ENCODE data around the gene SSR1.
"Not testable (repeated sequence)": the region's sequence is repeated elsewhere in the genome, so short reads cannot be mapped to it uniquely, and the experiment has no call there.

SSR1 gene

DNA sequence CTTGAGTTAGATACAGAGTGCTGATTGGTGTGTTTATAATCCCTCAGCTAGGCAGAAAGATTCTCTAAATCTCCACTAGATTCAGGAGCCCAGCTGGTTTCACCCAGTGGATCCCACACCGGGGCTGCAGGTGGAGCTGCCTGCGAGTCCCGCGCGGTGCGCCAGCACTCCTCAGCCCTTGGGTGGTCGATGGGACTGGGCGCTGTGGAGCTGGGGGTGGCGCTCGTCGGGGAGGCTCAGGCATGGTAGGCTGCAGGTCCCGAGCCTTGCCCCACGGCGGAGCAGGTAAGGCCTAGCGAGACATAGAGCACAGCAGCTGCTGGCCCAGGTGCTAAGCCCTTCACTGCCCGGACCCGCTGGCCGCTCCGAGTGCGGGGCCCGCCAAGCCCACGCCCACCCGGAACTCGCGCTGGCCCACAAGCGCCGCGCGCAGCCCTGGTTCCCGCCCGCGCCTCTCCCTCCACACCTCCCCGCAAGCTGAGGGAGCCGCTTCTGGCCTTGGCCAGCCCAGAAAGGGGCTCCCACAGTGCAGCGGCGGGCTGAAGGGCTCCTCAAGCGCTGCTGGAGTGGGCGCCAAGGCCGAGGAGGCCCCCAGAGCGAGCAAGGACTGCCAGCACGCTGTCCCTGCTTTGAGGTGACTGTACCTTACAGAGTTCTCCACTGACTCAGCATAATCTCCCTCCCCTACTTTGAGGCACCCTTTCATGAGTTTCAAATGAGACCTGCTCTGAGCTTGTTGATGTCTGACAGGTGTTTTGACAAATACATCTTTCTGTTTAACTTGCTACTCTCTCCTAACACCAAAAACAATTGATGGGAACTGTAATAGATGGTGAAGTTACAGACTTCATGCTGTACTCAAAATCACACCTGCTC lies 3.9 kb upstream of the SSR1 start:
- DNase-seq, result no peak

DNA sequence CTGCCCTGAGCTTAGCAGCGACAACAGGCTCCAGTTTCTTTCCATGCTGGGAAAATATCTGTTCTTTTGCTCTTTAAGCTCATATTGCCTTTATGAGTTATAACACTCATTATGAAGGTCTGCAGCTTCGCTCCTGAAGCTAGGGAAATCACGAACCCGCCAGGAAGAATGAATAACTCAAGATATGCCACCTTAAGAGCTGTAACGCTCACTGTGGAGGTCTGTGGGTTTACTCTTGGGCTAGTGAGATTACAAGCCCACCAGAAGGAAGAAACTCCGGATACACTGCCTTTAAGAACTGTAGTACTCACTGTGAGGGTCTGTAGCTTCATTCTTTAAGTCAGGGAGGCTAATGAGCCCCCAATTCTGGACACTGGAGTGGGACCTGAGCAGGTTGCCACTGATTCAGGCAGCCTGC lies 3.0 kb upstream of the SSR1 start:
- no peak for DNase-seq

DNA sequence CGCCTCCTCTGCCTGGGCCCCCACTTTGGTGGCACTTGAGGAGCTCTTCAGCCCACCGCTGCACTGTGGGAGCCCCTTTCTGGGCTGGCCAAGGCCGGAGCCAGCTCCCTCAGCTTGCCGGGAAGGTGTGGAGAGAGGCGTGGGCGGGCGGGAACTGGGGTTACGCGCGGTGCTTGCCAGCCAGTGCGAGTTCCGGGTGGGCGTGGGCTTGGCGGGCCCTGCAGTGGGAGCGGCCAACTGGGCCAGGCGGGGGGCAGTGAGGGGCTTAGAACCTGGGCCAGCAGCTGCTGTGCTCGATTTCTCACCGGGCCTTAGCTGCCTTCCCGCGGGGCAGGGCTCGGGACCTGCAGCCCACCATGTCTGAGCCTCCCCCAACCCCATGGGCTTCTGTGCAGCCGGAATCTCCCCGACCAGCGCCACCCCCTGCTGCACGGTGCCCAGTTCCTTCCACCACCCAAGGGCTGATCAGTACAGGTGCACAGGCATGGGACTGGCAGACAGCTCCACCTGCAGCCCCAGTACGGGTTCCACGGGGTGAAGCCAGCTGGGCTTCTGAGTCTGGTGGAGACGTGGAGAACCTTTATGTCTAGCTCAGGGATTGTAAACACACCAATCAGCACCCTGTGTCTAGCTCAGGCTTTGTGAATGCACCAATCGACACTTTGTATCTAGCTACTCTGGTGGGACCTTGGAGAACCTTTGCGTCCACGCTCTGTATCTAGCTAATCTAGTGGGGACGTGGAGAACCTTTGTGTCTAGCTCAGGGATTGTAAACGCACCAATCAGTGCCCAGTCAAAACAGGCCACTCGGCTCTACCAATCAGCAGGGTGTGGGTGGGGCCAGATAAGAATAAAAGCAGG lies 2.3 kb upstream of the SSR1 start:
- DNase-seq, result not testable (repeated sequence)

DNA sequence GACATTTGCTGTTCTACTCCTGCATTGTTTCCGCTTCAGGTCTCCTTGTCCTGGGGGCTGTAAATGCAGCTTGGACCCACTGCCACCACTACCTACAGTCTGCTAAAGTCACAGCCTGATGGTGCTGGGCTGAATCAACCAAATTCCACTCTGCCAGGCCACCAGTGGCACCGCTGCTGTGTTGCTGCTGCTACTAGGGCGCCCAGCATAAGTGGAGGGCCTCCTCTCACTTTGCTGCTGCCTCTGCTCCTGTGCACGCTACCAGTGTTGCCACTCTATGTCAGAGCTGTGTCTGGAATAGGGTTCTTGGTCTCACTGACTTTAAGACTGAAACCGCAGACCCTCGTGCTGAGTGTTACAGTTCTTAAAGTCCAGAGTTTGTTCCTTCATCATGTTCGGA lies 1.4 kb upstream of the SSR1 start:
- DNase-seq, result no peak

DNA sequence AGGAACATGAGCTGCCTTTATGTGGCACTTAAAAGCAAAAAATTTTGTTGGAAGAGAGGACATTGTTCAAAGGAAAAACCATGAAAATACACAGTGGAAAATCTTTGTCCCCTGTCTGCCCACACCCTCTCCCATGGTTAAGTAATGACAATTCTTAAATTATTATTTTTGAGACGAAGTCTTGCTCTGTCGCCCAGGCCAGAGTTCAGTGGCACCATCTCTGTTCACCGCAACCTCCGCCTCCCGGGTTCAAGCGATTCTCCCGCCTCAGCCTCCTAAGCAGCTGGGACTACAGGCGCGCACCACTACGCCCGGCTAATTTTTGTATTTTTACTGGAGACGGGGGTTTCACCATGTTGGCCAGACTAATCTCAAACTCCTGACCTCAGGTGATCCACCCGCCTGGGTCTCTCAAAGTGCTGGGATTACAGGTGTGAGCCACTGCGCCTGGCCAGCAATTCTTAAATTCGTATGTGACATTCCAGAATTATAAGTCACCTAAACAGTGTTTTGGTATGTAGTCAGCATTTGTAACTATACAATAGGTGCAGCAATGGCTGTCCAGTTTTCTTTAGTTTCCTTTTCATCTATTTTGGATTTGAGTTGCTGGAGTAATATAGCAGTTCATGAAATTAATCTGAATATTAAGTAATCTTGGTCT lies 636 bp upstream of the SSR1 start:
- no peak for DNase-seq

DNA sequence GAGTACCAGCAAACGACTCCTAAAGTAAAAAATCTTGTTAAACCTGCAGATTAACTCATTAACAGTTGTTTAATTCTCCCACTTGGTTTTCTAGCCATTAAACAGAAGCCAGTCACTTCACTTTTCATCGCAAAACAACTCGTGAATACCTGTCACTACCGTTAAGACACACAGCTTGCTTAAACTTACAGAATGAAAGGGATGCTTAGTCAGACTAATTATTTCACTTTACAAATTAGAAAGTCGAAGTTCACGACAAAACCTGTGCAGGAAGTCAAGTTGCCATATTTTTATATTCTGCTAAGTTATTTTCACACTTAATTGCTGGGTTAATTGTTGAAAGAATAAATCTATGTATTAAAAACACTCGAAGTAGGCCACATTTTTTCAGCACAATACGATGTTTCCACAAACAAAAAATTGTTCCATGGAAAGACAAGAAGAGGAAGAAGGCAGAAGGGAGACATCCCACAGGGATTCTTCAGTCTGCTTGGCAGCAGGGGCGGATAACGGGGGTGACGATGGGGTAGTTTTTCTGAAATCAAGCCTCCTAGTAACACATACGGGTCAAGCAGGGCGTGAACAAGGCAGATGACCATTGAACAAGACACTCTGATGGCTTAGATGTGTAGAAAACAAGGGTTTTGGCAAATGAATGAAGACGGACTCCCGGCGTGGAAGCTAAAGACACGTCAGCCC lies 933 bp downstream of the SSR1 start:
- DNase-seq, result no peak

- no peak for DNase-seq
Observed at GRCh38 chr6:7311176-7311575, 1.8 kb downstream of the SSR1 start.

GRCh38 chr6:7309050-7309449 lies 3.9 kb downstream of the SSR1 start:
- DNase-seq, result no peak

DNA sequence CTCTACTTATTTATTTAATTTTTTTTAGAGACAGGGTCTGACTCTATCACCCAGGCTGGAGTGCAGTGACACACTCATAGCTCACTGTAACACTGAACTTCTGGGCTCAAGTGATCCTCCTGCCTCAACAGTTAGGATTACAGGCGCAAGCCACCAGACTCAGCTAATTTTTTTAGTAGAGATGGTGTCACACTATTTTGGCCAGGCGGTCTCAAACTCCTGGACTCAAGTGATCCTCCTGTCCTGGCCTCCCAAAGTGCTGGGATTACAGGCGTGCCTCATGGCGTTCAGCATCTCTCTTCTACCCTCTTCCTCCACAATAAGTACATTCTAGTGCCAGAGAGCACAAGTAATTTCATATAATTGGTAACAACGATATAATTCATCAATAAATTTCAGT lies 5.5 kb downstream of the SSR1 start:
- no peak for DNase-seq

GRCh38 chr6:7304821-7305220 lies 8.2 kb downstream of the SSR1 start:
- no peak for DNase-seq

DNA sequence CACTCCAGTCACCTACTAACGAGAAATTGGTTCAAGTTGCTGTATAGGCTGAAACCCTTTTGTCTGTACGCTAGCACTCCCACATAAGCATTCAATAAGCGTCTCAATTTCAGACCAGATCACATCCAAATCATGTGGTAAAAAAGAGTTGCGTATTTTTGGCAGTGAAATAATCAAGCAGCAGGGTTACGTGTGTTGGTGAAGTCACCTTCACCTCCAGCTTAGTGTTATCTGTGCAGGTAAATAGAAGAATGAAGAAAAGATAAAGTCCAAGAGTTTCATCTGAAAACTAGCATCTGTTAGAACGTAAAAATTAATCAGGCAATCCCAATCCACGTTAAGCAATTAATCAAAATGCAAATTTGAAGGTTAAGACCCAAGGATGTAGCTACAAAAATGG lies 11.3 kb downstream of the SSR1 start:
- no peak for DNase-seq

DNA sequence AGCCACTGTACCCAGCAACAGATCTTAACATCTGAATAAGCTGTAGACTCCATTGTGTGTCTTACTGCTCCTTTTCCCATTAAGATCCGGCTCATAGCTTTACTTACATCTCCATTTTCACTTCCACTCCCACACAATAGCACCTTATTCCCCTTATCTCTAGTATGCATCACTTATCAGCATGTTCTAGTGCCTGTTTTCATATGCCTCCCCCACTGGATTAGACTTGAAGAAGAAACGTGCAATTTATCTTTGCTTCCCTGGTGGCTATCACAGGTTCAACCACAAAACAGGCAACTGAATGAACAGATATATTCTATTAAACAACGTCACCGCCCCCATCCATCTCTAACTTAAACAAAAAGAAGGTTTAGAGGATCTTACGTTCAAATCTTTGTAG lies 12.1 kb downstream of the SSR1 start:
- DNase-seq, result no peak

- no peak for DNase-seq
Observed at GRCh38 chr6:7298113-7298512, 14.9 kb downstream of the SSR1 start.

DNA sequence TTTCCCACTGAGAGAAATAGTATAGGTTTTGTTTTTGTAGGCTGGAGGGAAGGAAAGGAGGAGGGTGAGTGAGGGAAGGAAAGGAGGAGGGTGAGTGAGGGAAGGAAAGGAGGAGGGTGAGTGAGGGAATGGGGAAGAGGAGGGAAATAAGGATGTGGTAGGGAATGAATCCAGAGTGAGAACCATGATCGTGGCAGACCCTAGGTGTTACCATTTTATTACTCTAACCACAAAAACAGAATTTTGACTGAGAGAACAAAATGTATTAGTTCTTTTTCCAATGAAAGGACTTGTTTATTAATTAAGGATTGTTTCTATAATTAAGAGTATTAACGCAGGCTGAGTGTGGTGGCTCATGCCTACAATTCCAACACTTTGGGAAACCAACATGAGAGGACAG lies 16.4 kb downstream of the SSR1 start:
- no peak for DNase-seq

DNA sequence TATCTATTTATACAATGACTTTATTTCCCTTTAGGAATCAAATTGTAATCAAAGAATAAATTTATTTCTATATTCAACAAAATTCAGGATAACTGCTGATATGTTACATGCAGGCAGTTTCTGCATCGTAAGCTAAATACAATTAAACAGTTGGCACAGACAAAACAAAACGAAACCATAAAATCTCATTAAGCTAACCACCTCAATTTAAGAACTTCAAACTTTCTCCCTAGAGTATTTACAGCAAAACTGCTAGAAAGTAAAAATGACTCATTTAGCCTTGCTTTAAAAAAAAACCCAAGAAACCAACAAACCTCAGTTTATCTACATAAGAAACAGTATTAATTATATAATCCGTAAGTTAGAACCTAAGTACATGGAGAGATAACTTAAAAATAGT lies 17.1 kb downstream of the SSR1 start:
- no peak for DNase-seq

- no peak for DNase-seq
Observed at GRCh38 chr6:7292596-7293255, 20.3 kb downstream of the SSR1 start.

DNA sequence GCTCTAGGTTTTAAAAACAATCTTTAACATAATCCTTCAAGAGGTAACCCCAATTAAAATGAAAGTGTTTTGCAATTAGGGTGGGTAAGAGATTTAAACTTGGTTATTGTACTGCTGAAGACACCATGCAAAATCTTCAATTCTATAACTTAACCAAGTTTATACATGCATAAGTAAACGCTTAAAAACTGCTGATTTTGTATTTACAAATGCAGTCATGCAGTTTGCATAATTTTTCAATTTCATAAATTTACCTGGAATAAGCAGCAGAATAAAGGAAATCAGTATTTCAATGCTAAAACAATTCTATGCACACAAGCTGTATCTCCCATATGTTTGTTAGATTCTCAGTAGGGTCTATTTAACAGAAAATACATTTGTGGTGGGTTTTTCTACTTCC lies 22.9 kb downstream of the SSR1 start:
- no peak for DNase-seq

DNA sequence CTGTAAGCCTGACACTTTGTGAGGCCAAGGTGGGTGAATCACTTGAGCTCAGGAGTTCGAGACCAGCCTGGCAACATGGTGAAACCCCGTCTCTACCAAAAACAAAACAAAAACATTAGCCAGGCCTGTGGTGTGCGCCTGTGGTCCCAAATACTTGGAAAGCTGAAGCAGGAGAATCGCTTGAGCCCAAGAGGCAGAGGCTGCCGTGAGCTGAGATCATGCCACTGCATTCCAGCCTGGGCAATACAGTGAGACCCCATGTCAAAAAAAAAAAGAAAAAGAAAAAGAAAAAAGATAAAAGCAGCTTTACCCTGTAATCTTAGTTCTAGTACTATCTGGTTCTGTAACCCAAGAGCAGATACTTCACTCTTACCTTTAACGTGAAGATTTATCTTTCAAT lies 27.6 kb downstream of the SSR1 start:
- no peak for DNase-seq

DNA sequence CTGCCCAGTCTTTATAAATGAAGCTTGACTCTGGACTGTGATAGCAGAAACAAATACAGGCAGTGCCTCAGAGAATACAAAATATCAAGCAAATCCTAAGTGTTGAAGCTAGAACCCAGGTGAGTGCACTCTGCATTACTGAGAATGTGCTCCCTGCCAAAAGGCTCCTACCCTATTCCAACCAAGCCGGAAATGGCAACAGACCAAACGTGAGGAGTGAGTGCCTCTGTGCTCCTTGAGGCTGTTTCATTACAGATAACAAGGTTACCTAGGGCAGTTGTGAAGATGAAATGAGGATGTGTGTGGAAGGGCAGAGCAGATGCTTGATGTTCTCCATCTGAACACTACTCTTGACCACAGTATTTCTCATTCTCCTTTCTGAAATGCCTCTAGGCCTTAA lies 29.3 kb downstream of the SSR1 start:
- no peak for DNase-seq

- DNase-seq, result no peak
Observed at GRCh38 chr6:7282097-7282906, 30.7 kb downstream of the SSR1 start.

DNA sequence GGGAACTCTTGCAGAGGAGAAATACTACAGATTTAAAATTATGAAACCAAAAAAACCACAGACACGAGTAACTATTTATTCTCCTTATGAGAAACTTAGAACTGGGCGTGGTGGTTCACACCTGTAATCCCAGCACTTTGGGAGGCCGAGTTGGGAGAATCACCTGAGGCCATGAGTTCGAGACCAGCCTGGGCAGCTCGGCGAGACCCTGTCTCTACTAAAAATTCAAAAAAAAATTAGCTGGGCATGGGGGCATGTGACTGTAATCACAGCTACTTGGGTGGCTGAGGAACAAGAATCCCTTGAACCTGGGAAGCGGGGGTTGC lies 36.8 kb downstream of the SSR1 start:
- DNase-seq, result no peak

GRCh38 chr6:7274525-7274924 lies 38.5 kb downstream of the SSR1 start:
- DNase-seq, result not testable (repeated sequence)

Measured in central memory CD4-positive, alpha-beta T cell (primary cell).